ENCODE results near the gene MYL10.

DNA sequence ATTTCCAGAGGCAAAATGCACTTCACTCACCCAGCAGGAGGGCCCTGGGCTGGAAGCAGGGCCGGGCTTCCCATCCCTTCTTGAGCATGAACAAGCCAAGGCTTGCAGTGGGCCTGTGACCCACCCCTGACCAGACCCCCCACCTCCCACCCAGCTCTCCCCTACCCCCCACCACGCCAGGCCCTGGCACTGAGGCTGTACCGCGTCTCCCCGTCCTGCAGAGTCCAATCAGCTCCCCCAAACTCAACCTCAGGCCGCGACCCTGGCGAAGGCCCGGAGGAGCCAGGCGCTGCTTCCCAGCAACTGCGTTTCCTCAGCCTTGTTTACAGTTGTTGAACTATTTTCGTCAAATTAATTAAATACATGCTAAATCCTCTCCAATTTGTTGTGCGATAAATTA is 16.9 kb upstream of the MYL10 start:
- TF ChIP-seq POLR2A (IDR thresholded peaks at IDR 0.05; ENCODE audit: control extremely low read depth in 1 of 2, low read depth in 2 of 2, low read length in 2 of 2) (no peak), CTCF (IDR thresholded peaks at IDR 0.05; ENCODE audit: control extremely low read depth in 1 of 3, insufficient read depth in 1 of 3, low read depth in 1 of 3, low read length in 3 of 3) (no peak), EP300 (IDR thresholded peaks at IDR 0.05; ENCODE audit: borderline replicate concordance in 1 of 2, low read depth in 2 of 2, low read length in 2 of 2) (no peak), POLR2AphosphoS5 (IDR thresholded peaks at IDR 0.05; ENCODE audit: low read depth, low read length) (no peak), ZNF274 (IDR thresholded peaks at IDR 0.05; ENCODE audit: borderline replicate concordance, extremely low read depth, low read length) (no peak), YY1 (IDR thresholded peaks at IDR 0.05; ENCODE audit: low read depth, low read length) (no peak), RAD21 (IDR thresholded peaks at IDR 0.05 in 1 of 2, conservative IDR thresholded peaks at IDR 0.05 in 1 of 2; ENCODE audit: low read depth in 2 of 2, low read length in 2 of 2) (no peak), KDM1A (IDR thresholded peaks at IDR 0.05; ENCODE audit: borderline replicate concordance, low read length) (no peak)
